Bronchial epithelial cell (primary cell): ENCODE measurements around the gene SPATA46. TPM values are rescaled to one million over a fixed set of nuclear protein-coding genes. Genes with fewer than 3 reads are reported as not detected.

Source experiments
- DNase-seq: peaks from one replicate; pipeline ENCODE4 v3.0.0-alpha.2; 2010; ENCODE audit warnings: low read depth
- FAIRE-seq: peaks from 2 replicates; lab custom pipeline; 2011; peaks lifted over from hg19 to GRCh38; lab: Jason Lieb, UNC
- H3K27me3 ChIP-seq: 2 replicates; pipeline ENCODE4 v1.5.1; 2011; ENCODE audit warnings: low read length; ENCODE audit not compliant: control insufficient read depth, insufficient read depth
- H3K36me3 ChIP-seq: 2 replicates; pipeline ENCODE4 v1.5.1; 2011; ENCODE audit warnings: low read length; ENCODE audit not compliant: control insufficient read depth, insufficient read depth
- H3K4me3 ChIP-seq: 2 replicates; pipeline ENCODE4 v1.5.1; 2011; ENCODE audit warnings: mild to moderate bottlenecking, low read depth, low read length, control low read depth
- CTCF ChIP-seq: IDR thresholded peaks from 2 replicates; pipeline ENCODE4 v1.5.1; 2011; ENCODE audit warnings: mild to moderate bottlenecking, moderate library complexity, low read length, control low read depth, inconsistent platforms; ENCODE audit not compliant: insufficient read depth, severe bottlenecking
- total RNA-seq: library from RNA; depleted of rRNA; stranded (reverse); fragments of >200 nt; gene quantifications from 2 replicates; pipeline ENCODE4 v1.2.1, GENCODE V29; 2014

SPATA46 gene
- total RNA-seq, 1 donor from 2014 or later = not detected

GRCh38 chr1:162327788-162328165, 48.9 kb downstream of the SPATA46 start:
- Histone ChIP-seq H3K36me3 (no peaks in the 10 kb centered on the region), H3K27me3 (no peaks in the 10 kb centered on the region), H3K4me3 (no peak overlapping the region)
- TF ChIP-seq CTCF = no peak
- DNase-seq = no peak
- FAIRE-seq = no peak

DNA sequence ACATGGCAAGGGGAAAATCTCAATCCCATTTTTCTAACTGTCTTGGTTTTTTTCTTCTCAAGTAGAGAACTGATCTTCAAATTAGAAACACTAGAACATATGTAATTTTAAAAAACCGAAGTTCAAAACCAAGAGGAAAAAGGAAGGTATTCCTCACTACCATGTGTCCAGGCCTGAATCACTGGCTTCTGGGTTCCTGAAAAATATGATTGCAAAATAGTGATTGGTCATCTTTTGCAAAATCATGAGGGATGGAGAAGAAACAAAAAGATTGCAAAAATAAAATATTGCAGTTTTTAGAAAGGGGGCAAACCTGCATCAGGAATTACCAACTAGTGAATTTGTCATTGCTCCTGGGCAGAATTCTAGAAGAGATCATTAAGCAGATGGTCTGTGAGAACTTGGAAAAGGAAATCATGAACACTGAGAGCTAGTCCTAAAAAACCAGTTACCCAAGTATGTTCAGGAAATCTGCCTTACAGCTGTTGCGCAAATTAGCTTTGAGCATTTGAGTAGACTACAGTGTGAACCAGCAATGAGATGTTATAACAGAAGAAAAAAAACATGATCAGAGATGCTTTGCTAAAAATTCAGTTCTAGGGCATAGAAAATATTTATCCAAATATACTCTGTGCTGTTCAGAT, 49.4 kb downstream of the SPATA46 start:
- H3K4me3 ChIP-seq = no peak overlapping the region
- no peaks in the 10 kb centered on the region for H3K27me3 ChIP-seq
- DNase-seq = peak; percentile 61
- no peaks in the 10 kb centered on the region for H3K36me3 ChIP-seq
- no peak for FAIRE-seq
- no peak for TF ChIP-seq CTCF

DNA sequence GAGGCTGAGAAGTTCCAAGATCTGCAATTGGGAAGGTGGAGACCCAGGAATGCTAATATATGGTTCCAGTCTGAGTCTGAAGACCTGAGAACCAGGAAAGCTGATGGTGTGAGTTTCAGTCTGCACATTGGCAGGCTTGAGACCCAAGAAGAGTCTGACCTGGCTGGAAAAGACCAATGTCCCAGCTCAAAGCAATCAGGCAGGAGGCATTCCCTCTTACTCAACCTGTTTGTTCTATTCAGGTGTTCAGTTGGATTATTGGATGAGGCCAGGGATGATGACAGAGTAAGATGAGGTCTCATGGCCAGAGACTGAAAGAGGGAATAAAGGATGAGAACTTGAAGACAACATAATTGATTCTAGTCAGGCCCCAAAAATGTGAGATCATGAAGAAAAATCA, 50.1 kb downstream of the SPATA46 start:
- FAIRE-seq = no peak
- no peak for DNase-seq
- H3K4me3 ChIP-seq = no peak overlapping the region
- H3K27me3 ChIP-seq = no peaks in the 10 kb centered on the region
- H3K36me3 ChIP-seq = no peaks in the 10 kb centered on the region
- no peak for TF ChIP-seq CTCF

DNA sequence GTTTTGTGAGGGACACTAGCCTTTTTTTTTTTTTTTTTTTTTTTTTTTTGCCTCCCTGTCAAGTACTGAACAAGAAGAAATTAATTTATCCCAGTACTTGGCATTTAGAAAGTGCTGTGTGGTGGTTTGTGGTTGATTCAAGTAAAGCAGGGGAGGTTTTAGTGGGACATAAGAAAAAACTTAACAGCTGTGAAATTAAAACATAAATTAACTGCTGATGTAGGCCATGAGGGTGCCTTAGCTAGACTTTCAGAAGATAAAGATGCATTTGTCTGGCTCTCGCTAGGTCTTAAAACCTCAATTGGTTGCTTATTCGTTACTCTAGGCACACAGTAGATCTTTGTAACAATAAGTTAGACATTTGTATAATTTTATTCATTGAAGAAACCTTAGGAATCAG, 52.3 kb downstream of the SPATA46 start:
- no peaks in the 10 kb centered on the region for H3K27me3 ChIP-seq
- TF ChIP-seq CTCF = no peak
- H3K36me3 ChIP-seq = no peaks in the 10 kb centered on the region
- DNase-seq = no peak
- FAIRE-seq = no peak
- no peak overlapping the region for H3K4me3 ChIP-seq

Other genes starting within 250 kb of the SPATA46 start
- gene C1orf226, start 4.9 kb upstream of the SPATA46 start, total RNA-seq = 0.26 TPM in 2 replicates
- gene SH2D1B, start 35.3 kb upstream of the SPATA46 start, total RNA-seq = 0.13 TPM in 1 of 2 replicates, not detected in the other
- 48.7 and 55.8 TPM in 2 replicates for gene UHMK1, start 121.0 kb upstream of the SPATA46 start, total RNA-seq
- gene UAP1, start 184.9 kb upstream of the SPATA46 start, total RNA-seq = 109 and 132 TPM in 2 replicates